GM18517 (cell line): ENCODE results near the gene FOXRED2.
"Not testable (repeated sequence)": the region's sequence is repeated elsewhere in the genome, so short reads cannot be mapped to it uniquely, and the experiment has no call there.

Experiments used
- ATAC-seq: cut with Tn5 transposase; IDR thresholded peaks from one replicate; pipeline ENCODE4 v1.9.1; 2021; ENCODE audit warnings: mild to moderate bottlenecking, moderate library complexity; ENCODE audit not compliant: unreplicated experiment

FOXRED2 gene

GRCh38 chr22:36470162-36470993 is 36.5 kb downstream of the FOXRED2 start:
- no peak for ATAC-seq

- no peak for ATAC-seq
Observed at GRCh38 chr22:36469094-36469710, 37.6 kb downstream of the FOXRED2 start.

GRCh38 chr22:36467946-36468345 is 38.9 kb downstream of the FOXRED2 start:
- ATAC-seq: no peak

GRCh38 chr22:36467042-36467810 is 39.6 kb downstream of the FOXRED2 start:
- ATAC-seq: no peak

GRCh38 chr22:36466258-36466657 is 40.6 kb downstream of the FOXRED2 start:
- ATAC-seq: no peak

GRCh38 chr22:36465232-36466021 is 41.4 kb downstream of the FOXRED2 start:
- ATAC-seq: no peak

GRCh38 chr22:36464715-36465231 is 42.1 kb downstream of the FOXRED2 start:
- no peak for ATAC-seq

- ATAC-seq: no peak
Observed at GRCh38 chr22:36463783-36464184, 43.1 kb downstream of the FOXRED2 start.

- ATAC-seq: no peak
Observed at GRCh38 chr22:36461665-36462649, 44.9 kb downstream of the FOXRED2 start.

GRCh38 chr22:36460202-36460601 is 46.6 kb downstream of the FOXRED2 start:
- ATAC-seq: no peak

GRCh38 chr22:36457688-36458450 is 49.0 kb downstream of the FOXRED2 start:
- ATAC-seq: no peak

- ATAC-seq: no peak
Observed at GRCh38 chr22:36456464-36456845, 50.4 kb downstream of the FOXRED2 start.

- ATAC-seq: no peak
Observed at GRCh38 chr22:36455571-36456463, 51.0 kb downstream of the FOXRED2 start.

GRCh38 chr22:36454916-36455570 is 51.8 kb downstream of the FOXRED2 start:
- peak; percentile 41 for ATAC-seq

- ATAC-seq: no peak
Observed at GRCh38 chr22:36453855-36454378, 52.9 kb downstream of the FOXRED2 start.

GRCh38 chr22:36452978-36453607 is 53.7 kb downstream of the FOXRED2 start:
- not testable (repeated sequence) for ATAC-seq
